Thyroid gland (tissue), 4 donors: ENCODE results near the gene PCBP1. TPM values are rescaled to one million over a fixed set of nuclear protein-coding genes. Genes with fewer than 3 reads are reported as not detected.
"Not testable (repeated sequence)": the region's sequence is repeated elsewhere in the genome, so short reads cannot be mapped to it uniquely, and the experiment has no call there.

ENCODE experiments used
- DNase-seq, 2 donors: peaks; one replicate each; pipeline ENCODE4 v3.0.0-alpha.2; 2019
- H3K27ac ChIP-seq, 3 donors: fragments of 200-600 bp; sonication (generic); 1 replicate in 2 of 3; 2 replicates in 1 of 3; pipeline ENCODE4 v1.5.1; 2016 to 2019; ENCODE audit warnings: mild to moderate bottlenecking in 1 of 3, moderate library complexity in 1 of 3
- H3K27me3 ChIP-seq: fragments of 200-600 bp; sonication (generic); one replicate; pipeline ENCODE4 v1.5.1; 2019
- H3K36me3 ChIP-seq, 2 donors: fragments of 200-600 bp; sonication (generic); one replicate each; pipeline ENCODE4 v1.5.1; 2016 to 2019
- H3K4me1 ChIP-seq, 2 donors: fragments of 200-600 bp; sonication (generic); one replicate each; pipeline ENCODE4 v1.5.1; 2017 to 2019
- H3K4me3 ChIP-seq, 3 donors: fragments of 200-600 bp; sonication (generic); replicated peaks in 1 of 3; 1 replicate in 2 of 3; 2 replicates in 1 of 3; pipeline ENCODE4 v1.5.1; 2016; ENCODE audit warnings: mild to moderate bottlenecking in 1 of 3
- H3K9me3 ChIP-seq: fragments of 200-600 bp; sonication (generic); one replicate; pipeline ENCODE4 v1.5.1; 2017
- POLR2A ChIP-seq, 2 donors: fragments of 450-650 bp; IDR thresholded peaks; one replicate each; pipeline ENCODE4 v1.6.1; 2017; ENCODE audit warnings: antibody characterized with exemption in 2 of 2, mild to moderate bottlenecking in 2 of 2, moderate library complexity in 1 of 2
- WGBS, 2 donors: methylation state at CpG; one replicate each; pipeline ENCODE4 v1.1.5; 2017; 5-methylcytosine and 5-hydroxymethylcytosine counted together
- intact Hi-C: fragments of 100-400 bp; cut with DNase I; formaldehyde crosslinking; loops from one replicate; pipeline ENCODE4 v1.15.1; 2023
- small RNA-seq: library from RNA; depleted of rRNA; stranded (forward); fragments of <200 nt; gene quantifications from one replicate; pipeline ENCODE3, GENCODE V24; 2016
- total RNA-seq, 4 donors: library from RNA; depleted of rRNA; stranded (reverse); fragments of >200 nt; gene quantifications; one replicate each; pipeline ENCODE4 v1.2.3, GENCODE V29; 2016
- TF ChIP-seq, protein P1 (sequence below), 6 experiments: fragments of 200-600 bp in 3 of 6; fragments of 450-650 bp in 3 of 6; sonication (generic) in 3 of 6; IDR thresholded peaks; one replicate each; pipeline ENCODE4 v1.5.1; 2016 to 2019; ENCODE audit warnings: antibody characterized with exemption in 6 of 6, mild to moderate bottlenecking in 2 of 6, inconsistent platforms in 1 of 6, moderate library complexity in 1 of 6

PCBP1 gene
- total RNA-seq, 4 donors from 2014 or later = 165 to 215 (median 195) TPM

DNA sequence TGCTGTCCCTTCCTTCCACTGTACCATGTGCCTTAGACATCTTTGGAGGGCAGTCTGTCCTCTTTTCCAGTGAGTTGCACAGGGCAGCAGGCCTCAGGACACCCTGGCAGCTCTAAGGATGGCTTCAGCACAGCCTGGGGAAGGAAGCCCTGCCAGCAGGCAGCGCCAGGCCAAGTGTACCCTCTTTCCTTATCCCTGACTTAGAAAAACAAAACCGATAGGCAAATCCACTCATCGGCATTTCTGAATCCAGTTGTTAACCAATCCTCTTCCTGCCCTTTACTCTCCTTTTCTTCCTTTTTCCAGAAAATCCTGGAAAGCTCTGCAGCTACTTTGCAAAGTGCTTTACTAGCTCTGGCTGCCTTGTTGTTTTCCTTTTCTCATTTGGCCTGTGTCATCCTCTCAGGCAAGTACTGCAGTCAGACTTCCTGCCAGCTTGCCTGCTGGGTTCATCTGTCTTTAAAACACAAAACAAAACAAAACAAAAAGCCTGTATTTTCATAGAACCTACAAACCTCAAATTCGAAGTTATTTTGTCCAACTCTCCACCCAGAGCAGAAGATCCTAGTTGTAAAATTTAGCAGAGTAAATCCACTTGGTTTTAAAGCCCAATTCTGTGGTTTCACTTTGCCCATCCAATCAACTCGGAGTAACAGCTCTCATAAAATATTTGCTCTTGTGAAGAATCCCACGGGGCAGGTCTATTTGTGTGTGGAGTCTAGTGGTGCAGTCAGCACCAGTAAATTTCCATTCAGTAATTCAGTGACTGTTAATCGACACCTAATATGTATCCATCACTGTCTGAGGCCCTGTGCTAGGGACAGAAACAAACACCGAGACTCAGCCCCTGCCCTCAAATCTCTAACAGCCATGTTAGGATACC is 45.2 kb downstream of the PCBP1 start:
- peak overlapping the region in 1 of 3 donors; percentile 20 for H3K4me3 ChIP-seq
- intact Hi-C loops = no loop called here
- peaks cover 37 to 67% of the 10 kb centered on the region in 2 donors for H3K4me1 ChIP-seq
- no peaks in the 10 kb centered on the region for H3K27me3 ChIP-seq
- peak; percentile 80 to 81 for DNase-seq
- no peaks in the 10 kb centered on the region for H3K36me3 ChIP-seq
- WGBS, 2 donors = 13% methylated on average over 8 of the region's 8 CpGs
- peak overlapping the region; percentile 92 to 97 (median 96) for H3K27ac ChIP-seq
- TF ChIP-seq, protein P1, sequence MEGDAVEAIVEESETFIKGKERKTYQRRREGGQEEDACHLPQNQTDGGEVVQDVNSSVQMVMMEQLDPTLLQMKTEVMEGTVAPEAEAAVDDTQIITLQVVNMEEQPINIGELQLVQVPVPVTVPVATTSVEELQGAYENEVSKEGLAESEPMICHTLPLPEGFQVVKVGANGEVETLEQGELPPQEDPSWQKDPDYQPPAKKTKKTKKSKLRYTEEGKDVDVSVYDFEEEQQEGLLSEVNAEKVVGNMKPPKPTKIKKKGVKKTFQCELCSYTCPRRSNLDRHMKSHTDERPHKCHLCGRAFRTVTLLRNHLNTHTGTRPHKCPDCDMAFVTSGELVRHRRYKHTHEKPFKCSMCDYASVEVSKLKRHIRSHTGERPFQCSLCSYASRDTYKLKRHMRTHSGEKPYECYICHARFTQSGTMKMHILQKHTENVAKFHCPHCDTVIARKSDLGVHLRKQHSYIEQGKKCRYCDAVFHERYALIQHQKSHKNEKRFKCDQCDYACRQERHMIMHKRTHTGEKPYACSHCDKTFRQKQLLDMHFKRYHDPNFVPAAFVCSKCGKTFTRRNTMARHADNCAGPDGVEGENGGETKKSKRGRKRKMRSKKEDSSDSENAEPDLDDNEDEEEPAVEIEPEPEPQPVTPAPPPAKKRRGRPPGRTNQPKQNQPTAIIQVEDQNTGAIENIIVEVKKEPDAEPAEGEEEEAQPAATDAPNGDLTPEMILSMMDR (IDR thresholded peaks at IDR 0.05) = no peak
- TF ChIP-seq POLR2A (IDR thresholded peaks at IDR 0.05) = peak in 1 of 2 donors; percentile 77
- no peaks in the 10 kb centered on the region for H3K9me3 ChIP-seq

DNA sequence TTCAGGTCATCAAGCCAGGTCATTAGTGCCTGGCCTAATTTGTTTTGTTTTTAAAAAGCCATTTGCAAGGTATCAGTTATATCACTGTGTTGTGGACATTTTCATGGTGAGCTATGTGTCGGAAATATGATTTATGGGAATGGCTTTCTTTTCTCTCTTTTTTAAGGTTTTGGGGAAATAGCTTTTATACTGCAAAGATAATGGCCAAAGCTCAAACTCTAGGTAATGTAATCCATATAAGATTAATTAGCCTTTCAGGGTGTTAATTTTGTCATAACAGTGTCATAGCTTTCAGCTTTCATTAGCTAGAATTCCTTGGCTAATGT is 45.8 kb downstream of the PCBP1 start:
- H3K36me3 ChIP-seq = no peaks in the 10 kb centered on the region
- no peaks in the 10 kb centered on the region for H3K27me3 ChIP-seq
- peaks cover 33 to 62% of the 10 kb centered on the region in 2 donors for H3K4me1 ChIP-seq
- intact Hi-C loops = no loop called here
- H3K9me3 ChIP-seq = no peaks in the 10 kb centered on the region
- no peak overlapping the region for H3K4me3 ChIP-seq
- peak overlapping the region; percentile 92 to 97 (median 96) for H3K27ac ChIP-seq
- 71 to 88% methylated on average over 1 of the region's 1 CpG for WGBS, 2 donors
- DNase-seq = no peak
- no peak for TF ChIP-seq POLR2A (IDR thresholded peaks at IDR 0.05)
- TF ChIP-seq, protein P1 (IDR thresholded peaks at IDR 0.05) = no peak

DNA sequence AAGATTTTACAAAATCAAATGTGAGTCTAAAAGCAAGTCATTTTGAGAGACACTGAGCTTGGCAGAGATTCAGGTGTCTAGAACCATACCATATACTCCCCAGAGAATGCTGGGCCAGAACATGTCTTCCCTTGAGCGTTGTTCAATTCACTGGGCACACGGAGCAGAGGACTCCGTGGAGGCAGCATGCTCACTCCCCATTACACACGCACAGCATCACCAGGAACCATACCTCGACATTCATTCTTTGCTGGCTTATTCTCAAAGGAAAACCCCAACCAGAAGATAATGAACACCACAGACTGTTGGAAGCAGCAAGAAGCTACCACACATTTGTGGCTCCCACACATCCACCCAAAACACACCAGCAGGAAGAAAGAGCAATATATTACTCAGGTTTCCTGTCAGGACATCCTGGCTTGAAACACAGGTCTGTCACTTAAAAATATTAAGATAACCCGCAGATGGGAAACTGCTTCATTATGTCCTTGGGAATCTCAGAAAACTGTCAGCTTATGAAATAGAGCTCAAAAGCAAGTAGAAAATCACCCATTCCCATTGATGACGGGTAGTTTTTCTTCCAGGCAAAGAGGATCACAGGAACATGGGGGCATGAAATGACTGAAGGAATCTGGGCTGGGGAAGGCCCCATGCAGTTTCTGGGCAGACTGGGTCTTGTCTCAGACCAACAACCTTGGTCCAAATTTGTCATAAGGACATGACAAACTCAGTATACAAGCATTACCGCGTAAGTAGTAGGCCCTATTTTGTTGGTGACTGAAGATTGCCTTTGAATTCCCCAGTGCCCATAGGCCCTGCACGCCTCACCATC is 46.4 kb downstream of the PCBP1 start:
- H3K4me3 ChIP-seq = no peak overlapping the region
- no peaks in the 10 kb centered on the region for H3K27me3 ChIP-seq
- TF ChIP-seq, protein P1 (IDR thresholded peaks at IDR 0.05) = no peak
- TF ChIP-seq POLR2A (IDR thresholded peaks at IDR 0.05) = no peak
- no peak for DNase-seq
- peak overlapping the region; percentile 92 to 97 (median 96) for H3K27ac ChIP-seq
- intact Hi-C loops = no loop called here
- peaks cover 32 to 62% of the 10 kb centered on the region in 2 donors for H3K4me1 ChIP-seq
- H3K36me3 ChIP-seq = no peaks in the 10 kb centered on the region
- 68 to 80% methylated on average over 10 of the region's 10 CpGs for WGBS, 2 donors
- H3K9me3 ChIP-seq = no peaks in the 10 kb centered on the region

DNA sequence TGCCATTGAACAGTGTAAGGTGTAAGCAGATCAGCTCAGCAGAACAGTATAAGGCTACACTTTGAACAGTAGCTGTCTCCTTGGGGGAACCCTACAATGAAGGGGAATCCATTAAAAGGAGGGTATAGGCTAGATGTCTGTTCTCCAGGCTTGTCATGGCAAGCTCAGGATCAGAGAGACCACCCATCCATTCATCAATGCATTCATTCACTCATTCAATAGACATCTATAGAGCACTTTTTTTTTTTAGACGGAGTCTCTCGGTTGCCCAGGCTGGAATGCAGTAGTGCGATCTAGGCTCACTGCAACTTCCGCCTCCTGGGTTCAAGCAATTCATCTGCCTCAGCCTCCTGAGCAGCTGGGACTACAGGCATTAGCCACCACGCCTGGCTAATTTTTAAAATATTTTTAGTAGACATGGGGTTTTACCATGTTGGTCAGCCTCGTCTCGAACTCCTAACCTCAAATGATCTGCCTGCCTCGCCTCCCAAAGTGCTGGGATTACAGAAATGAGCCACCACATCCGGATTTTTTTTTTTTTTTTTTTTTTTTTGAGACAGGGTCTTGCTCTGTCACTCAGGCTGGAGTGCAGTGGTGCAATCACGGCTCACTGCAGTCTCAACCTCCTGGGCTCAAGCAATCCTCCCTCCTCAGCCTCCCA is 47.2 kb downstream of the PCBP1 start:
- 90 to 91% methylated on average over 10 of the region's 10 CpGs for WGBS, 2 donors
- H3K27me3 ChIP-seq, DNase-seq, H3K9me3 ChIP-seq, H3K4me3 ChIP-seq, H3K36me3 ChIP-seq, intact Hi-C loops: not testable (repeated sequence)
- Histone ChIP-seq H3K27ac (peak overlapping the region; percentile 92 to 97 (median 96)), H3K4me1 (peaks cover 32 to 62% of the 10 kb centered on the region in 2 donors)

Small RNA genes lying within 50 kb of the gene (small RNA-seq; reads per million reads assigned to genes)
- not detected for gene RN7SL470P

Other genes with a start within 250 kb of the PCBP1 start
- 100 to 1,000 TPM in 1 of 4 donors, 10 to 100 TPM in 3; 47.5 to 111 (median 66.3) TPM for gene SNRNP27, start 193.5 kb upstream of the PCBP1 start, total RNA-seq
- 10 to 100 TPM; 11.3 to 17.9 (median 13.0) TPM for gene MXD1, start 172.4 kb upstream of the PCBP1 start, total RNA-seq
- gene ASPRV1, start 125.8 kb upstream of the PCBP1 start, total RNA-seq = 1 to 10 TPM in 3 of 4 donors, under 1 TPM in 1; 0.89 to 2.0 (median 1.5) TPM
- gene C2orf42, start 103.5 kb downstream of the PCBP1 start, total RNA-seq = 10 to 100 TPM in 3 of 4 donors, 1 to 10 TPM in 1; 9.8 to 26.5 (median 18.0) TPM
- 100 to 1,000 TPM; 111 to 229 (median 156) TPM for gene TIA1, start 161.2 kb downstream of the PCBP1 start, total RNA-seq
- gene PCYOX1, start 170.7 kb downstream of the PCBP1 start, total RNA-seq = 10 to 100 TPM; 84.2 to 99.4 (median 93.6) TPM
- gene SNRPG, start 206.3 kb downstream of the PCBP1 start, total RNA-seq = 100 to 1,000 TPM in 2 of 4 donors, 10 to 100 TPM in 2; 35.9 to 160 (median 120) TPM
- 10 to 100 TPM; 20.5 to 47.3 (median 39.4) TPM for gene FAM136A, start 214.6 kb downstream of the PCBP1 start, total RNA-seq